RWPE1 (cell line): ENCODE data around the gene OTUD3.
A peak's percentile ranks its signal among the peaks of the same experiment; 100 is the strongest.

ENCODE experiments used
- CTCF ChIA-PET: fragments of 350-600 bp; sonication (Branson Sonifier 250); formaldehyde crosslinking; extraction: SDS; loops from one replicate; lab custom pipeline; 2021; lab: Yijun Ruan, JAX
- POLR2A ChIA-PET: fragments of 400-600 bp; formaldehyde crosslinking; extraction: SDS; loops from one replicate; lab custom pipeline; 2020; ENCODE audit warnings: antibody characterized with exemption; ENCODE audit not compliant: low non-redundant PET; lab: Yijun Ruan, JAX
- DNase-seq: peaks from one replicate; pipeline ENCODE4 v3.0.0; 2012; ENCODE audit warnings: low spot score
- H3K27ac ChIP-seq: fragments of 450-650 bp; 2 replicates; pipeline ENCODE4 v1.5.1; 2017
- TF ChIP-seq, protein P1 (sequence below): fragments of 450-650 bp; conservative IDR thresholded peaks from 2 replicates; pipeline ENCODE4 v1.5.1; 2017; ENCODE audit warnings: low read depth, mild to moderate bottlenecking

OTUD3 gene

DNA sequence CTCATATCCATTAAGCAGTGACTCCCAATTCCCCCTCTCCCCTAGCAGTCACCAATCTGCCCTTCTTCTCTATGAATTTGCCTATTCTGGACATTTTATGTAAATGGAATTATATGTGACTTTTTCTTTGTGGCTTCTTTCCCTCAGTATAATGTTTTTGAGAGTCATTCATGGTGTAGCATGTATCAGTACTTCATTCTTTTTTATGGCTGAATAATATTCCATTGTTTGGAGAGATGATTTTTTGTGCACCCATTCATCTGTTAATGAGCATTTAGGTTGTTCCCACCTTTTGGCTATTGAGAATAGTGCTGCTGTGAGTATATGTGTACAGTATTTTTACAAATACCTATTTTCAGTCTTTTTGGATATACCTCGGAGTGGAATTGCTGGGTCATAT lies 19.5 kb downstream of the OTUD3 start:
- TF ChIP-seq, protein P1, sequence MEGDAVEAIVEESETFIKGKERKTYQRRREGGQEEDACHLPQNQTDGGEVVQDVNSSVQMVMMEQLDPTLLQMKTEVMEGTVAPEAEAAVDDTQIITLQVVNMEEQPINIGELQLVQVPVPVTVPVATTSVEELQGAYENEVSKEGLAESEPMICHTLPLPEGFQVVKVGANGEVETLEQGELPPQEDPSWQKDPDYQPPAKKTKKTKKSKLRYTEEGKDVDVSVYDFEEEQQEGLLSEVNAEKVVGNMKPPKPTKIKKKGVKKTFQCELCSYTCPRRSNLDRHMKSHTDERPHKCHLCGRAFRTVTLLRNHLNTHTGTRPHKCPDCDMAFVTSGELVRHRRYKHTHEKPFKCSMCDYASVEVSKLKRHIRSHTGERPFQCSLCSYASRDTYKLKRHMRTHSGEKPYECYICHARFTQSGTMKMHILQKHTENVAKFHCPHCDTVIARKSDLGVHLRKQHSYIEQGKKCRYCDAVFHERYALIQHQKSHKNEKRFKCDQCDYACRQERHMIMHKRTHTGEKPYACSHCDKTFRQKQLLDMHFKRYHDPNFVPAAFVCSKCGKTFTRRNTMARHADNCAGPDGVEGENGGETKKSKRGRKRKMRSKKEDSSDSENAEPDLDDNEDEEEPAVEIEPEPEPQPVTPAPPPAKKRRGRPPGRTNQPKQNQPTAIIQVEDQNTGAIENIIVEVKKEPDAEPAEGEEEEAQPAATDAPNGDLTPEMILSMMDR: no peak
- CTCF ChIA-PET: no interaction called here
- DNase-seq: no peak
- no peak overlapping the region for H3K27ac ChIP-seq
- POLR2A ChIA-PET: no interaction called here

DNA sequence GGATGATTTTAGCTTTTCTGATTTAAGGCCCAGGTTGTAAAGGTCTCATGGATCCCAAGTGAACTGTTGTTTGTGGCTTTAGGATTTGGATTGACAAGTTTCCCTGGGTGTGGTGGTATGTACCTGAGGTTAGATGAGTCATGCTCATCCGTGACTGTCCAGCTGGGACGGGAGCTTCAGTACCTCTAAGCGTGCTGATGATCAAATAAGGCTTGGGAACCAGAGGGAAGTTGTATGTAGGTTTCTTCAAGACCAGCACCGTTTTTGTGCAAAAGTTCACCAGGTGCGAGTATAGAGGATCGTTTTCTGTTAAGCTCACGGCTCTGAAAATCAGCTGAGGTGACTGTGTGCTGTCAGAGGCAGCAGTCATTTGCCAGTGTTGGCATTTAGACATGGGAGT lies 21.4 kb downstream of the OTUD3 start:
- H3K27ac ChIP-seq: no peak overlapping the region
- POLR2A ChIA-PET: interaction anchor here (0.5 kb wide), 1 partner anchor 78 kb away, joined by 3 read pairs; no protein-coding TSS in a partner anchor
- CTCF ChIA-PET: no interaction called here
- TF ChIP-seq, protein P1: no peak
- peak; percentile 87 for DNase-seq

DNA sequence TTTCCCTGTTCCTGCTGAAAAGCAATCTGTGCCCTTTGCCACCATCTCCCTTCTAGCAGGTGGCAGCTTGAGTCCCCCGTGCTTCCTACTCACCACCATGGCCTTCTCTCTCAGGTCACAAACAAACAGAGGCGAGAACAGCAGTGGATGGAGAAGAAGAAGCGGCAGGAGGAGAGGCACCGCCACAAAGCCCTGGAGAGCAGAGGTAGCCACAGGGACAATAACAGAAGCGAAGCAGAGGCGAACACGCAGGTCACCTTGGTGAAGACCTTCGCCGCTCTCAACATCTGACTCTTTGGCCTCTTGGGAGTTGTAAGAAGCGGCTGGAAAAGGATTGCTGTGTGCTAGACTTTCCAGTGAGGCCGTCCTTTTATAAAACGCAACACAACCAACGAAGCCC lies 25.3 kb downstream of the OTUD3 start:
- ChIA-PET POLR2A (no interaction called here), CTCF (no interaction called here)
- TF ChIP-seq, protein P1: no peak
- no peak for DNase-seq
- no peak overlapping the region for H3K27ac ChIP-seq

DNA sequence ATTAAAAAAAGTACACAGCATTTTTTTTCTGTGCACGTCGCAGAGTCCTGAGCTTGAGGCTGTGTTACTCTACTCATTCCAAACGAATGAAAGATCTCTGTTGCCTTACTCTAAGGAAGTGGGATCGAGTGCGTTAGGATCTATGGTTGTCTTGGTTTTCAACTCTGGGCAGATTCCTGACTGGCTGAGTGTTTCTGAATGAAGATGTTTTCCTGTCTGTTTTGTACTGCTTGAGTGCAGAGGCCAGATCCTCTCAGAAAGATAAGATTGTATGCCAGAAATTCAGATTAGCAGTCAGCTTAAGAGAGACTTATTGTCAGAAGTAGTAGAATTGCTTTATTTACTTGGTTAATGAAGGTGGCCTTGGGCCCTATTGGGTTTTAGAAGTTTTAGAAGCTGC lies 27.2 kb downstream of the OTUD3 start:
- ChIA-PET POLR2A (no interaction called here), CTCF (interaction anchor here (0.7 to 0.8 kb wide), 2 partner anchors 8 to 18 kb away, joined by 3 to 4 read pairs; no protein-coding TSS in a partner anchor)
- no peak overlapping the region for H3K27ac ChIP-seq
- TF ChIP-seq, protein P1: no peak
- no peak for DNase-seq

DNA sequence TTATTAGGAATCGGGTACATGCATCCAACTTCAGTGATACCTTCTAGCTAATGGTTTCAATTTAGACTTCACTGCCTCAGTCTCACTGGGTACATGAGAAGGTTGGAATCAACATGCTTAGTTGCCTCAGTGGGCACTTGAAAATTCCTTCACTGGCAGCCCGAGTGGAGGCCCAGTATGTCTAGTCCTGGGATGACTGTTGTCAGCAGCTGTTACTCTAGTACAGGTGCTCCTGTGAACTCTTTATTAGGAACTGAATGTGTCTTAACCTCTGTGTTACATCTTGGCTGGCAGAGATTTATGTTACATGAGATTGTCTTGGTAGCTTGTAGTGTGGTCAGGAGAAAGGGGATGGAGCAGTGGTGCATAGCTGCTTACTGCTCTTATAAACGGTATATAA lies 27.8 kb downstream of the OTUD3 start:
- ChIA-PET POLR2A (no interaction called here), CTCF (interaction anchor here (0.6 to 0.7 kb wide), 2 partner anchors 18 to 249 kb away, joined by 3 to 4 read pairs; no protein-coding TSS in a partner anchor)
- H3K27ac ChIP-seq: no peak overlapping the region
- no peak for DNase-seq
- TF ChIP-seq, protein P1: no peak

DNA sequence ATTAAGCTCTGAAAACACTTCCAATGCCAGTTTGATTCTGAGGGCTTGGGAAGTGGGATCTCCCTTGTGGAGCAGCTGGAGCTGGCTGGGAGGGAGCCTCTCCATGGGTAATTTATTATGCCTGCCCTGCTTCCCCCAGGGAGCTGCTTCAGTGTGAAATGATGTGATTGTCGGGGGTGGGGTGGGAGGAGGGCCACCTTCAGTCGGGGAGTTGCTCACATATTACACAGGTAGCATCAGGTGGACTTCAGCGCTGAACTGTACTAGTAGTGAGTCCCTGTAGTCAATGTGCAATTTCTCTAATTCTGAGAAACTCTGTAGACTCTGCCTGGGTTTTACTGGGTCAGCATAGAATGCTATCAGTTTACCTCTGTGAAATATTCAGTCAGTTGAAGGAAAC lies 28.5 kb downstream of the OTUD3 start:
- CTCF ChIA-PET: interaction anchor here (0.6 kb wide), 2 partner anchors 249 to 250 kb away, joined by 4 read pairs; no protein-coding TSS in a partner anchor
- POLR2A ChIA-PET: interaction anchor here (0.7 kb wide), 1 partner anchor 276 kb away, joined by 4 read pairs; no protein-coding TSS in a partner anchor
- TF ChIP-seq, protein P1: no peak
- H3K27ac ChIP-seq: no peak overlapping the region
- no peak for DNase-seq
